Left colon (tissue), 2 donors: Measurements from ENCODE around the gene PLXNA2. TPM values are rescaled to one million over a fixed set of nuclear protein-coding genes. Genes with fewer than 3 reads are reported as not detected.

Source experiments
- ATAC-seq: fragments of 200-7000 bp; cut with Tn5 transposase; one replicate; pipeline ENCODE4 v1.9.1; 2020; ENCODE audit warnings: mild to moderate bottlenecking, moderate library complexity
- DNase-seq, 2 donors: peaks; one replicate each; pipeline ENCODE4 v3.0.0-alpha.2; 2020
- intact Hi-C, 2 donors: fragments of 100-400 bp; cut with DNase I in 1 of 2; cut with micrococcal nuclease in 1 of 2; formaldehyde crosslinking; loops; one replicate each; pipeline versions ENCODE4 v1.11.2 to v1.14.0; 2022; cut with DNase I, micrococcal nuclease
- total RNA-seq, 2 donors: library from RNA; stranded (reverse); fragmentation: NEBNext Ultra II Directional; extraction: Animal tissue kit (Norgen Biotek cat#: 25700); gene quantifications; one replicate each; pipeline ENCODE4 v1.2.1, GENCODE V29; 2021
- donor health status: DM: no; HTN: no; CAD: no.
- donor health status: DM: yes; HTN: yes; CAD: no.

The PLXNA2 gene
- total RNA-seq, 2 donors from 2014 or later = 89.3 to 103 TPM

GRCh38 chr1:208194944-208195343 is 49.2 kb downstream of the PLXNA2 start:
- no peak for DNase-seq
- ATAC-seq = no peak
- intact Hi-C loops = no loop called here

- intact Hi-C loops = no loop called here
- DNase-seq = no peak
- no peak for ATAC-seq
These were observed 51.2 kb downstream of the PLXNA2 start for GRCh38 chr1:208192995-208193394.

DNA sequence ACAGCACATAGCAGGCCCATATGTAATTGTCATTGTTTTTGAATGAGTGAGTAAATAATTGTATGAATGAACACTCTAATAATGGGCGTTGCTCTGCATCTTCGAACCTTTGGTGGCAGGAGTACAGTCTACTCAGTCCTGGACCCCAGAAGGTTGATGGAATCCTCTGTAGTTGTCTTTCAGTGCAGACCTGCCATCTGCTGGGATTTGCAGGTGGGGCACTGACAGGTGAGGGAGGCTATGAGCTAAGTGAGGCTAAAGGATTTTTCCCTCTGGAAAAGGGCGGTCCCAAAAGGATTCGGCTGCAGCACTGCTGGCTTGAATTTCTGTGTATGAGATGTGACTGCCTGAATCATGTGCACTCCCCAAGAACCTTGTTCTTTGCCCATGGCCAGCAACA is 53.4 kb downstream of the PLXNA2 start:
- DNase-seq (no peak), ATAC-seq (no peak)
- intact Hi-C loops = no loop called here

DNA sequence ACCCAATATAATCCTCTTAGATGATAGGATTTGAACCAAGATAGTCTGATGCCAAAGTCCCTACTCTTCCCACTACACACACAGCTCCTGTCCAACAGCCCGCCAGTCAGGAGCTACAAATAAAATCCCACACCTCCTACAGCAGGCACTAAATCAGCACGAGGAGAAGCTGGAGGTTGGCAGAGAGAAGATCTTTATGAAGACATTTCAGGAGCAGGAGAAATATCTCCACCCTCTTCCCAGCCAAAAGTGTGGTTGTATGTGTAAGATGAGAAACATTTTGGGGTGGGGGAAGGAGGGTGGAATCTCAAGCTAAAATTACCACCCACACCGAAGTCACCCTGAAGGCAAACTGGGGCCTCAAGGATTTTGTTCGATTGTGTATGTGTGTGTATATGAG is 54.5 kb downstream of the PLXNA2 start:
- no peak for DNase-seq
- intact Hi-C loops = no loop called here
- no peak for ATAC-seq

DNA sequence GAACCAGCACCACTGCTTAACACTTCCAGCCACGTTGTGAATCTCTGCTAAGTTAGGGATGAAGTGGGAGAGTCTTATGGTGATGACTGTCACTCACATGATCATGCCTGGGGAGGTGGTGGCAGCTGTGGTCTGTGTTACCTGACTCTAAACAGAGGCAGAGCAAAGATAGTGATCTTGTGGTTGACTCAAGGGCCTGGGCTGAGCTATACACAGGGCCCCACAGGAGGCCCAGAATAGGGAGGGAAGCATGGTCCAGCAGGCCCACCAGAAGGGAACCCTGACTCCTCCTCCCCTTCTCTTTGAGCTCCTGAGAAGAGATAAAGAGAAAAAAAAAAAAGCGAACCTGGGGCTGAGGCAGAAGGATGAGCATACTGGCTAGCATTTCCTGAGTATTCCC is 55.0 kb downstream of the PLXNA2 start:
- DNase-seq (no peak), ATAC-seq (no peak)
- intact Hi-C loops = no loop called here

- intact Hi-C loops = no loop called here
- ATAC-seq = no peak
- DNase-seq = no peak
These were observed 55.6 kb downstream of the PLXNA2 start for GRCh38 chr1:208188607-208189006.

GRCh38 chr1:208187499-208188041 is 56.6 kb downstream of the PLXNA2 start:
- intact Hi-C loops = no loop called here
- no peak for DNase-seq
- no peak for ATAC-seq

GRCh38 chr1:208185801-208186231 is 58.4 kb downstream of the PLXNA2 start:
- intact Hi-C loops = no loop called here
- DNase-seq (no peak), ATAC-seq (no peak)

- DNase-seq = no peak
- intact Hi-C loops = no loop called here
- peak; percentile 8 for ATAC-seq
These were observed 59.1 kb downstream of the PLXNA2 start for GRCh38 chr1:208184966-208185654.

DNA sequence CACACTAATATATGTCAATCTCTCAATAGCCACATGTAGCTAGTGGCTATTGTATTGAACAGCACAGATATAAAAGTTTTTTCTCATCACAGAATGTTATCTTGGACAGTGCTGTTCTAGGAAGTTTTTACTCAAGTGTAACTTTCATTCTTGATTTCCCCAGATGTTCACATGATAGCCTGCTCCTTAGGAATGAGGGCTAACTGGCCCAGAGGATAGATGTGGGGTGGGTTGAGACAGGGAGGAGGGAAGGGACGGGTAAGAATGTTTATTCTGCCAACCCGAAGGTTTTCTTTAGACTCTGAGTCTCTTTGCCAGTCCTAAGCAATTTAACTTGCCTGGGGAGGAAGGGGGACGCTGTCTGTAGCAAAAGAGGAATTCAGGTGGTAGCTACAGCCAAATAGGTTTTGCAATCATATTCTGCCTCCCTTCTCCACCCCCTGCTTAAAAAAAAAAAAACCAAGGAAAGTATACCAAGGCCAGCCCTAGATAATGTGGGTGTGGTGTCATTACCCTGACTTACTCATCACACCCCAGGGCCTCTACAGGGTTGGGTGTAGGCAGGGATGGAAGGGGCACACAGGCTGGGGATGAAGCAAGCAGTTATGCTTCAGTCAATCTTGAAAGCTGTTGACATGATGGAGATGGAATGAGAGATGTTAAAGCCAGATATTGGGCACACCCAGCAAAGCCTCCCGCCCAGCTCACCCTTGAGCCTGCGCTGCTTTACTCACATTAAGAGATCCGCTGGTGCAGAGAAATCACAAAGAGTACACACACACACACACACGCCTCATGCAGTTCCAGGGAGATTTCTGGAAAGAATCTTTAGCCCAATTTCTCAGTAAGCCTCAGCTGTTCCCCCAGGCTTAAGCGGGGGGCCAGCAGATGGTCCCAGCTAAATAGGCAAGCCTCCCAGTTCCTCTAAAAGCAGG is 59.9 kb downstream of the PLXNA2 start:
- intact Hi-C loops = no loop called here
- DNase-seq = peak; percentile 61 to 83
- ATAC-seq = peak; percentile 88

DNA sequence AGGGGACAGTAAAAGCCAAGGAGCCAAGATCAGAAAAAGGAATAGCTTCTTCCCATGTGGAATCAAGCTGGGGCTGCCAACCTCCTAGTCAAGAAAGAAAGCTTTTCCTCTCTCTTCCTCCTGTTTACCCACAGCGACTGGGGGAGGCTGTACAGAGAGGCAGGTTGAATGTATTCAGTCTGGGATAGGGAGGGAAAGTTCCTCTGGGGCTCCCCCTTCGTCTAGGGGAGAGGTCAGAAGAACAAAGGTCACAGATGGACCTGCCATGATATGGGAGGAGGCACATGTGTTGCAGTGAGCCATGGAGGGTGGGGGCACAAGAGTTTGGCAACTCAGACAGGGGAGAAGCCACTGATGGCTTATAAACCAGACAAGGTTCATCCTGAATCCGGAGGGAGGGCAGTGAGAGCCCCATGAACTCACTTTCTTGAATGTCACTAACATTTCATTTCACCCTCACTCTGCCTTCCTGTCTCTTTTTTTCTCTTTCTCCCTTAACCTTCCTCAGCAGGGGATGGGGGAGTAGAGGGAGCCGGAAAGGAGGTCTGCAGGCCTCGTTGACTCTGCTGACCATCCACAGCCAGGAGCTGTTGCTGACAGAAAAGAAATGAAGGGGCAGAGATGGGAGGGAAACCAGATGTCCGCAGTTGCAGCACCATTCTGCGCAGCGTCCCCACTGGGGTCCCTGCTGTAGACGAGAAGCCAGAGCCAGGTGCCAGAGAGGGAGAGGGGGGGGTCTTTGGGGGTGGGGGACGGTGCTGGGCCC is 61.1 kb downstream of the PLXNA2 start:
- ATAC-seq = peak; percentile 53
- intact Hi-C loops = no loop called here
- peak in 1 of 2 donors; percentile 61 for DNase-seq

DNA sequence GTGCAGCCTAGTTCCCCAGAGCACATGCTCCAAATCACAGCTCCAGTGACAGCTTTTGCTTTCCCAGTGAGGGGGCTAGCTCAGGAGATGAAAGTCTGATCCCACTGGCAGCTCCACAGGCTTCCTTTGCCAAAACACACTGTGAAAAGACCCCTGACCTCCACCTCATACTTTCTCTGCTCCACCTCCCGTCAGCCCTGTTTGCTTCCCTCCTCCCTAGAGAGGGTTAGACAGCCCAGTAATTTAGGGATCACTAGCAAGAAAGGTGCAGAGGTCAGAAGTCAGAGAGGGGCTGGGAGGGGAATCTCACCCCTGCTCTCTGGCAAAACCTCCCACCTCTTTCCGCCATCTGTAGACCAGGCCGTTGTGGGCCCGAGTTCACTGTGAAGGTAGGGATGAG is 62.8 kb downstream of the PLXNA2 start:
- intact Hi-C loops = no loop called here
- ATAC-seq (no peak), DNase-seq (no peak)

GRCh38 chr1:208180421-208180820 is 63.8 kb downstream of the PLXNA2 start:
- intact Hi-C loops = no loop called here
- no peak for DNase-seq

GRCh38 chr1:208179961-208180409 is 64.2 kb downstream of the PLXNA2 start:
- DNase-seq = no peak
- intact Hi-C loops = no loop called here

More at GRCh38 chr1:208180421-208180820, 63.8 kb downstream of the PLXNA2 start:
- ATAC-seq = no peak

DNA sequence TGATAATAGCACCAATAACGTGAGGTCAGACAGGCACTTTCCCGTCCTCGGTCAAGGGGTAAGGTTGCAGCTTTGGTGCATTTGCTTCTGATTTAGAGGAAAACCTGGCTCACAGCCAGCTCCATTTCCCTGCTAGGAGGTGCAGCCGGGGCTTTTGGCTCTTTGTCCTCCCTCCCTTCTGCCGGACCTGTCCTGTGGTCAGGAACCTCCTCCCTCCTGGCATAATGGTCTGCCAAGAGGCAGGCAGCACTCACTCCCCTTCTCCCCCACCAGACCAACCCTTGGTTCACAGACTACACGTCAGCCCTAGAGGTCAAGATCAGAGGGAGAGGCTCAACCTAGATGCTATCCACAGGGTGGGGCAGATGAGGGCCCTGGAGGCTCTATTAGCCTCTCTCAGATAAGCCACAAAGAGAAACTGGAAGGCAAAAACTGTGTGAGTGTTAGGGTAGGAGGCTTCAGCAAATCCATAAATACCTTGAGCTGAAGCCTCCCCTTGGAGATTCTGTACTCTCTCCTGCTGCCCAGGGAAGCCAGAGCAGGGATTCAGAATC is 64.8 kb downstream of the PLXNA2 start:
- peak; percentile 49 for ATAC-seq
- DNase-seq = peak; percentile 55 to 67
- intact Hi-C loops = no loop called here

More at GRCh38 chr1:208179961-208180409, 64.2 kb downstream of the PLXNA2 start:
- no peak for ATAC-seq

- ATAC-seq (peak; percentile 42), DNase-seq (peak; percentile 56 to 80)
- intact Hi-C loops = no loop called here
These were observed 66.1 kb downstream of the PLXNA2 start for GRCh38 chr1:208178091-208178529.

DNA sequence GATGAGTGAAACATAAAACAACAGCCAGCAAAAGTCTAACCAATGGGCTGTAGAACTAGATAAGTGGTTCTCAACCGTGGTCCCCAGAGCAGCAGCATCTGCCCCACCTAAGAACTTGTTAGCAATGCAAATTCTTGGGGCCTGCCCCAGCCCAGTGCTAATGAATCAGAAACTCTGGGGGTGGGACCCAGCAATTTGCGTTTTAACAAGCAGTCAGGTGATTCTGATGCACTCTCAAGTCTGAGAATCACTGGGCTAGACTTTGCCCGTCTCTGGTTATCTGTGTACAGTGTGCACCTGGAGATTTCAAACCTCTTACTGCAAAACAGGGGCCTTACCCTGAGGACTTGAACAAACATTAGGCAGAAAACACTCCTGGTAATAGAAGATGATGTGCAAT is 66.5 kb downstream of the PLXNA2 start:
- intact Hi-C loops = no loop called here
- peak; percentile 82 for ATAC-seq

DNA sequence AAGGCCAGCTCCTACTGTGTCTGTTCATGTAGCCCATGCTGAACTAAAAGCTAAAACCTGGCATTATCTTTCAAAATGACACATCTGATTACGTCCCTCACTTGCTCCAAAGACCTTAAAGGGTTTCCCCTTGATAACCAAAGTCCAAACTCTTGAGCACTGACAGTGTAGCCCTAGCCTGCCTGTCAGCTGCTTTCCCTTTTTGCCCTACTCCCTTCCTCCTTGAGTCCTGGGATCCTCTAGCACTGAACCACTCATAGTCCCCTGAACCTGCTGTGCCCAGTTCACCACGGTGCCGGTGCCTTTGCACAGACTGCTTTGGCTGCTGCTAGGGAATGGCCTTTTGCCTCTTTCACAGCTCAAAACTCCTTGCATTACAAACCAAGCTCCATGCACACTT is 67.5 kb downstream of the PLXNA2 start:
- intact Hi-C loops = no loop called here
- DNase-seq = no peak
- ATAC-seq = peak; percentile 22

More for the DNA sequence above, 66.5 kb downstream of the PLXNA2 start:
- DNase-seq = peak; percentile 71 to 87

- no peak for DNase-seq
- no peak for ATAC-seq
- intact Hi-C loops = no loop called here
These were observed 68.7 kb downstream of the PLXNA2 start for GRCh38 chr1:208175508-208175895.
